ENCODE data around the gene DSG1.
"Not testable (repeated sequence)": the region's sequence is repeated elsewhere in the genome, so short reads cannot be mapped to it uniquely, and the experiment has no call there.

Gene DSG1

DNA sequence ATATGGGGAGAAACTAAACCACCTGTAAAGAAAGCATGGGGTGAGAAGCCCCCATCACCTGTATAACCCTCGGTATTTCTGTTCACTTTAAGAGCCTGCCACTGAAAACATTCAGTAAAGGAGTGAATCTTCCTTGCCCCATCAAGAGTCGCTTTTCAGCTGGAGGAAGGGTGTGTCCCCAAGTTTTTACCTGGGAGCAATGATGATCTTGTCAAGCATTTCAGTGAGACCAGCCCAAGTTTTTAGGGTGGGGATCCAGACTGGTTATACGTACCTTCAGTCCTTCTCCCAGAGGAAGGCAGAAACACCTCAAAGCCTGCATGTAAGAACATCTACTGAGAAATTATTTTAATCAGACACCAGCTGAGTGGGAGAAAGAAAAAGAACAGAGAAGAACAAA lies at the start of gene DSG1:
TSS of gene DSG1 (plus strand) at position 301 of the 400 bp plus-strand sequence. CDS start 141 bp downstream, outside the sequence.
- no peak for DNase-seq

DNA sequence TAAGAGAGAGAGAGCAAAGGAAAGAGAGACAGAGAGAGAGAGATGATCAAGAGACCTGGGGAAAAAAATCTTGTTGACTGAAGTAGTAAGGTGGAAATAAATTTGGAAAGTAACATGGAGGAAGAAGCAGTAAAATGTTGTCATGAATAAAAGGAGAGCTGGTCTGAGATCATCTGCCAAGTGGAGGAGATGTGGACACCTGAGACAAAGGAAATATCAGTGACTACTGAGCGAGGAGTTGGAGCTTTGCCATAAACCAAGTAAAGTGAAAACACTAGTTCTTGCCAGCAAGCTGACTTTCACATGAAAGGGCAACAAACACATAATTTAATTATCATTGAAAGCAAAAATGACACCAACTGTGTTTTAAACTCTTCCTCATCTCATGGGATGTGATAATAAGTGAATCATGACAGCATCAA lies 49.0 kb upstream of the DSG1 start:
- DNase-seq: no peak

DNA sequence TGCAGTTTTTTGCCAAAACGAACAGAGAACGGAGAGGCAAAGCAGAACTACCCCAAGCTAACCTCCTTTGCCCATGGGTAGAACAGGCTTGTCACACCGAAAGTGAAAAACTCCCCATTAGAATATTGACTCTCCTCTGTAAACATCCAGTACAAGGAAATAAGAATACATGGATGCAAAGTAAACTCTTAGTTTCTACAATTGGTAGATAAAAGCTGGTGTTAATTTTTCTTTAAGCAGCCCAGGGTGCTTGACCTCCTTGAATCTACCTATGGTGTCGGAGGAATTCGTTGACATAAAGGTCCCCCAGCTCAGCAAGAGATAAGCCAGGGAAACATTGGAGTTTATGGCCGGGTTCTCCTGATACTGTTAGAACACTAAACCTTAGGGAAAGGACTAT lies 48.4 kb upstream of the DSG1 start:
- no peak for DNase-seq

DNA sequence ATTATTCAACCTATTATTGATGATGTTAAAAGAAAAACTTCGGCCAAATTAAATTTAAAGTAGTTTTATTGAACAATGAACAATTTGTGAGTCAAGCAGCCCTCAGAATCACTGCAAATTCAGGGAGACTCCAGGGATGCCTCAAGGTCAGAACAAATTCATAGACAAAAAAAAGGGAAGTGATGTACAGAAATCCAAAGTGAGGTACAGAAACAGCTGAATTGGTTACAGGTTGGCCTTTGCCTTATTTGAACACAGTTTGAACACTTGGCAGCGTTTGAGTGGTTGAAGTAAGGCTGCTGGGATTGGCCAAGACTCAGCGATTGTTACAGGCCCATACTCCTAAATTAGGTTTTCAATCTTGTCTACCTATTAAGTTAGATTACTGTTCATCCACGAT lies 47.4 kb upstream of the DSG1 start:
- DNase-seq: no peak

GRCh38 chr18:31273812-31274527 lies 44.0 kb upstream of the DSG1 start:
- DNase-seq: no peak

DNA sequence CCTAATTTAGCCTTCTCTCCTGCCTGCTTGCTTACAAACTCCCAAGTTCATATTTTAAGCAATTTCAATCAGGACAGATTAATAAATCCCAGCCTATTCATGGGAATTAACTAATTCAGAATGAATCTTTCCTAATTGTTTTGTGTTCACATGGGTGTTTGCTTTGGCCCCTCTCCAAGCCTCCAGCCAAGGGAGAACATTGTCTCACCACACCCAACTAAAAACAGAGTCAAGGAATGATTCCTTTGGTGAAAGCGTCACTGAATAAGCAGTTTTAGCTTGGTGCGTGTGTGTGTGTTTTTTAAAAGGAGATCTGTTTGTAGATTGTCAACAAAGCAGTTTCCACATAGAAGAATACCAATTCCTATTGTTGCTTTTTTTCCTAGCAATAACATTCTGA lies 43.0 kb upstream of the DSG1 start:
- no peak for DNase-seq

- no peak for DNase-seq
These were observed 42.1 kb upstream of the DSG1 start for GRCh38 chr18:31275722-31276463.

GRCh38 chr18:31278609-31279071 lies 39.3 kb upstream of the DSG1 start:
- no peak for DNase-seq

DNA sequence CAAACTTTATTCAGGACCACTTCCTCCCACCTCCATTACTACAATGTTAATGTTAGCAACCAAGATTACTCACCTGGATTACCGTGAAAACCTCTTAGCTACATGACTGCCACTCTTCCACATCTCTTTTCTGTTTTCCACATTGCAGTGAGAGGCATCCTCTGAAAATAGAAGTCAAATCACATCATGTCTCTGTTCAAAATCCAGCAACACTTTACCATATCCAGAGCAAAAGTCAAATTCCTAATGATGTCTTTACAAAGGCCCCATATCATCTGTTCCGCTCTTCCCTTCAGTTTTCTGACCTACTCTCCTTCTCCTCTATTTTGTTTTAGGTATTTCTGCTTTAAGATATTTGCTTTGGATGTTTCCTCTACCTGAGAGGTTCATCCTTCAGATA lies 37.5 kb upstream of the DSG1 start:
- DNase-seq: no peak

DNA sequence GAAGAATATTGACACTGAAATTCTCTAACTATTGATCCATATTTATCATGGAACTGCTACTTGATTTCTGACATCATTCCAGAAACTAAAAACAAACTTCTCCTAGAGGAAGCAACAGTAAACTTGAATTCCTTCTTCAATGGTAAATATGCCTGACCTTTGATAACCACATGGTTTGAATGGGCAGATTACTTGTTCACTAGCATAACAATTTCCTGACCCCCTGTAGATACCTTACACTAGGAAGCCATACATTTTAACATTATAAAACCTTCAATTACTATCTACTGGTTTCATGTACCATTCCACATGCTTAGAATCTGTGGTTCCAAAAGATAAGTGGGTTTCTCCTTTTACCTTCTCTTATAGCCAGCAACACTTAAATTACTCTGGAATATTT lies 36.5 kb upstream of the DSG1 start:
- DNase-seq: no peak

DNA sequence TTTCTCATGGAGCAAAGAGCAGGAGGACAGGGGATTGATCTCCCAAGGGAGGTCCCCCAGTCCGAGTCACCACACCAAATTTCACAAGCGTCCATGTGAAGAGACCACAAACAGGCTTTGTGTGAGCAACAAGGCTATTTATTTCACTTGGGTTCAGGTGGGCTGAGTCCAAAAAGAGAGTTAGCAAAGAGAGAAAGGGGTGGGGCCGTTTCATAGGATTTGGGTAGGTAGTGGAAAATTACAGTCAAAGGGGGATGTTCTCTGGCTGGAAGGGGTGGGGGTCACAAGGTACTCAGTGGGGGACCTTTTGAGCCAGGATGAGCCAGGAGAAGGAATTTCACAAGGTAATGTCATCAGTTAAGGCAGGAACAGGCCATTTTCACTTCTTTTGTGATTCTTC lies 28.5 kb upstream of the DSG1 start:
- not testable (repeated sequence) for DNase-seq

DNA sequence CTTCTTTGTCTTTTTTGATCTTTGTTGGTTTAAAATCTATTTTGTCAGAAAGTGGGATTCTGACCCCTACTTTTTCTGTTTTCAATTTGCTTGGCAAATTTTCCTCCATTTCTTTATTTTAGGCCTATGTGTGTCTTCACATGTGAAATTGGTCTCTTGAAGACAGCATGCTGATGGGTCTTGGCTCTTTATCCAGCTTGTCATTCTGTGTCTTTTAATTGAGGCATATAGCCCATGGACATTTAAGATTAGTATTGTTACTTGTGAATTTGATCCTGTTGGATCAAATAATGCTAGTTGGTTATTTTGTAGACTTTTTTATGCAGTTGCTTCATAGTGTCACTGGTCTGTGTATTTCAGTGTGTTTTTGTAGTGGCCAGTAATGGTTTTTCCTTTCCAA lies 26.3 kb upstream of the DSG1 start:
- no peak for DNase-seq

DNA sequence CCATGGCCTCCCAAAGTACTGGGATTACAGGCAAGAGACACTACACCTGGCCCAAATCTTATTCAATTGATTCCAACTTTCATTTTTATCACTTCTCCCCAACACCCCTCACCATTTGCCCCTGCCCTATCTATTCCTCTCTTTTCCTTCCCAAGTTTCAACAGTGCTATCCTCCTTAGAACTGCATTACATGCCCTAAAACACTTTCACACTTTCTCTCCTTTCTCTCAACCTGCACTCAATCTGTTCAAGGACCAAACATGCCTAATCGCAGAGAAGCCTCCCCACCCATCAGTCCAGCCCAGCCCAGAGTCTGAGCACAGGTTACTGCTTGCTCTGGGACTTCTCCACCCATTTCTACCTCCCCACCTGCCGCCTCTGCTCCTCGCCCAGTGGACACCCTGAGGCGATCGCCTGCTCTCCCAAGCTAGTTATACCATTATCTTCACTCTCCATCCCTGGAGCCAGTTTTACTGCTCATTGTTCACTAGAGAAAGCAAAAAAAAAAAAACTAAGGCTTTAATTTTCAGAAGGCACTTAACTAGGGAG lies 23.7 kb upstream of the DSG1 start:
- no peak for DNase-seq

- DNase-seq: no peak
These were observed 20.7 kb upstream of the DSG1 start for GRCh38 chr18:31297248-31297647.

DNA sequence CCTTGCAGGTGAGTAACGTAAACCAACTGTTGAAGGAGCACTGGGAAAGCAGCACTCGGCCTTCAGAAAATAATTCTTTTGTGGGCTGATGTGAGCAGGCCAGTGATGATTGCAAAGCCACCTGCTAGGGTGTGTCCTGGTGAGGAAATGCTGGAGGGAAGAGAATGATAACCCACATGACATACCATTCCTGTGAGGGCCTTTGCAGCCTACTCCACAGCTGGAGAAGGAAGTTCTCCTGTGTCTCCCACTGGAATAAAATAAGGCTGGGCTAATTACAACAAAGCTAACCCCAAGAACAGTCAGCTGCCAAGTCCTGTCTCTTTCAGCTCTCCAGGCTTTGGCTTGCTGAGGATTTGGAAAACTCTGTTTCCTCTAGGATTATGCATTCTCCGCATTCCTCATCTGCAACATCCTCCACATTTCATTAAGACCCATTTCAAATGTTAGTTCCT lies 16.7 kb upstream of the DSG1 start:
- DNase-seq: no peak

- no peak for DNase-seq
These were observed 15.0 kb upstream of the DSG1 start for GRCh38 chr18:31302991-31303390.

GRCh38 chr18:31303771-31304170 lies 14.2 kb upstream of the DSG1 start:
- no peak for DNase-seq

DNA sequence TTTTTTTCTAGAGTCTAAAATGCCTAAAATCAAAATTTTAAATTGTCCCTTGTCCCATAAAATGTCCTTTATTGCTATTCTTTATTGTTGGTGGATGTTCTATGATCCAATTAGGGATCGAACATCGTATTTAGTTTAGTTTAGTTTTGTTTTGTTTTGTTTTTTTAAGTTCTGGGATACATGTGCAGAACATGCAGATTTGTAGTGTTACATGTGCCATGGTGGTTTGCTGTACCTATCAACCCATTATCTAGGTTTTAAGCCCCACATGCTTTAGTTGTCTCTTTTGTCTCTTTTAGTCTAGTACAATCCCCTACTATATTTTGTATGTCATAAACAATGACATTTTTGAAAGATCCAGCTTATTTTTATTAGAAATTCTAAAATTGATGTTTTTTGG lies 8.8 kb upstream of the DSG1 start:
- no peak for DNase-seq

DNA sequence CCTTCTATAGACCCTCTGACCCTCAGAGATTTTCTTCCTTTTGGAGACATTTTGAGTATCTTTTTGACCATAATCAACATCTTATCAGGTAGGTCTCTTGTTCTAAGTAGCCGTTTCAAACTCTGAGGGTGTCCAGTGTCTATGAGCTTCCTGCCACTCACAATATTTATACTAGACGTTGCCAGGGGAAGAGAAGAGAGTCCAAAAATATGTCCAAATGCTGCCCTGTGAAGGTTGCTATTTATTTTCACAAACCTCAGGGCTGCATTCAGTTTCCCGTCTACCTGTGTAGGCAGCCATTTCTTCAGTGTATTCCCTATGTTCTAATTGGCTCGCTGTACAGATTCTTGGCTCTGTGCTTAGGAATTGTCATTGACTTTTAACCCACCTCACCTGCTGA lies 986 bp upstream of the DSG1 start:
- no peak for DNase-seq

DNA sequence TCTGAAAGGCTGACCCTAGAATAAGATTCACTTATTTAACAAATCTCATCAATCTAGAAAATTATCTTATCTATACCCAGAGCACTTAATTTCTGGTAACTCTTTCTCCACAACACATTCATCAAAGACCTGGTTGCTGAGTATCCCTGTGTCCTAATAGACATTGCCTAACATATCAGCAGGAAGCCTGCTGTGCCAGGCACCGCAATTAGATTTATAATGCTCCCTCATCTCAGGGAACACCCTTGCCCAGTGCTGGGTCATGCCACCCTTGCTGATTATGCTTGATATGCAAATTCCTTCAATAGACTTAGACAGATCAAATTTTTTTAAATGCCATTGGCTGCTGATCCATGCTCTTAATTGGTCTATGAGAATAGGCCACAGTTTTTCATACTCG lies 3.8 kb downstream of the DSG1 start:
- DNase-seq: no peak

- no peak for DNase-seq
These were observed 7.1 kb downstream of the DSG1 start for GRCh38 chr18:31325051-31325450.

DNA sequence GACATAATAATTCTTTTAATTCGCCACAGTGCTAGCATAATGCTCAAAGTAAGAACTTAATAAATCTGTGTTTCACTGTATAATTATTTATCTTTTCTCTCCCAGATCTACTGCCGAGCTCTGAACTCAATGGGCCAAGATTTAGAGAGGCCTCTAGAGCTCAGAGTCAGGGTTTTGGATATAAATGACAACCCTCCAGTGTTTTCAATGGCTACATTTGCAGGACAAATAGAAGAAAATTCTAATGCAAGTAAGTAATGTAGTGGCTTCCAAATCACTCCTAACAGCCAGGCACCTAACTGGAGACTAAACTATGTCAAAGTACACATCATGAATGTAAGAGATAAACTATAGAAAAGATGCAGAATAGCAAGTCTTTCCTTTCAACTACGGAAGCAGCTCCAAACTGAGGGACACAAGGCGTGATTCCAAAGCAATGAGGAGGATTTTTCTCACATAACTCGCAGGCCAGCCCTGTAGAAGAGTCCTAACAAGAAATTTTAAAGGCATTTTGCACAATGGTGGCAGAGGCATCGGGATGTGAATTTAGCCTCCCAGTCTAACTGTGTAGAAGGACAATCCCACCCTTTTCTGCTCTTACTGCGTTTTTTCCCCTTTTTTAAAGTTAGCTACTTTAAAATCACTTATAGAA lies 12.0 kb downstream of the DSG1 start:
- no peak for DNase-seq

DNA sequence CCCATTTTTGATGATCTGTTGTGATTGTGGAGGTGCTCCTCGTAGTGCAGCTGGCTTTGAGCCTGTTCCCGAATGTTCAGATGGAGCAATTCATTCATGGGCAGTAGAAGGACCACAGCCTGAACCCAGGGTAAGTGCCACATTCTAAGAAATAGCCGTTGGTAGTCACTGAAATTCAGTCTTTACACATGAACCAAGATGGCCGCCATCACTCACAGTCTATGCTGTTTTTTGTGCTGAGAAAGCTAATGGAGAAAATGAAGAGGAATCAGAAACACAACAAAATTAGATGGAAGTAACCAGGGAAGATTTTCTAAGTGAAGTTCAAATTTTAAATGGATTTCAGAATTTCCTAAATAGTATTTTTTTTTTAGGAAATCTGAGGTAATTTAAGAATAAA lies 25.5 kb downstream of the DSG1 start:
- no peak for DNase-seq

DNA sequence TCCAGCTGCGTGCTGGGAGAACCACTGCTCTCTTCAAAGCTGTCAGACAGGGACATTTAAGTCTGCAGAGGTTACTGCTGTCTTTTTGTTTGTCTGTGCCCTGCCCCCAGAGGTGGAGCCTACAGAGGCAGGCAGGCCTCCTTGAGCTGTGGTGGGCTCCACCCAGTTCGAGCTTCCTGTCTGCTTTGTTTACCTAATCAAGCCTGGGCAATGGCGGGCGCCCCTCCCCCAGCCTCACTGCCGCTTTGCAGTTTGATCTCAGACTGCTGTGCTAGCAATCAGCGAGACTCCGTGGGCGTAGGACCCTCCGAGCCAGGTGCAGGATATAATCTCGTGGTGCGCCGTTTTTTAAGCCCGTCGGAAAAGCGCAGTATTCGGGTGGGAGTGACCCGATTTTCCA lies 35.4 kb downstream of the DSG1 start:
- DNase-seq: not testable (repeated sequence)
